CD14-positive monocyte (primary cell): Measurements from ENCODE around the gene RELN. TPM values are rescaled to one million over a fixed set of nuclear protein-coding genes. Genes with fewer than 3 reads are reported as not detected.

Experiments used
- DNase-seq, 3 donors: peaks; one replicate each; pipeline ENCODE4 v3.0.0-alpha.2; 2011 to 2022
- H2AFZ ChIP-seq: 2 replicates; pipeline ENCODE4 v1.6.0; 2012; ENCODE audit warnings: mild to moderate bottlenecking, low read depth, low read length, inconsistent platforms; ENCODE audit not compliant: insufficient read depth, poor library complexity, severe bottlenecking
- H3K27ac ChIP-seq, 2 donors: 1 replicate in 1 of 2; 2 replicates in 1 of 2; pipeline ENCODE4 v1.5.1; 2012 to 2013; ENCODE audit warnings: low read length in 2 of 2, control low read depth in 1 of 2, inconsistent platforms in 1 of 2, low read depth in 1 of 2, mild to moderate bottlenecking in 1 of 2
- H3K27me3 ChIP-seq, 2 donors: one replicate each; pipeline versions ENCODE4 v1.6.0 to v1.6.1; 2011 to 2013; ENCODE audit warnings: low read length in 2 of 2; ENCODE audit not compliant: control insufficient read depth in 2 of 2, insufficient read depth in 2 of 2
- H3K36me3 ChIP-seq, 2 donors: replicated peaks in 1 of 2; 1 replicate in 1 of 2; 2 replicates in 1 of 2; pipeline versions ENCODE4 v1.5.1 to v1.6.1; 2012 to 2013; ENCODE audit warnings: low read length in 2 of 2, control low read depth in 1 of 2, inconsistent platforms in 1 of 2, mild to moderate bottlenecking in 1 of 2; ENCODE audit not compliant: insufficient read depth in 2 of 2, control insufficient read depth in 1 of 2
- H3K4me1 ChIP-seq, 2 donors: 1 replicate in 1 of 2; 2 replicates in 1 of 2; pipeline versions ENCODE4 v1.5.1 to v1.6.1; 2012 to 2013; ENCODE audit warnings: low read length in 2 of 2, control low read depth in 1 of 2, inconsistent platforms in 1 of 2, mild to moderate bottlenecking in 1 of 2, moderate library complexity in 1 of 2; ENCODE audit not compliant: insufficient read depth in 2 of 2, control insufficient read depth in 1 of 2
- H3K4me2 ChIP-seq: replicated peaks from 2 replicates; pipeline ENCODE3; 2012; ENCODE audit warnings: low read length, moderate library complexity, mild to moderate bottlenecking; ENCODE audit not compliant: poor library complexity, severe bottlenecking; ENCODE audit errors: extremely low read depth
- H3K4me3 ChIP-seq, 3 experiments: fragments of 200-600 bp in 1 of 3; sonication (generic) in 1 of 3; replicated peaks in 1 of 3; 1 replicate in 2 of 3; 2 replicates in 1 of 3; pipeline ENCODE4 v1.5.1; 2011 to 2013; ENCODE audit warnings: low read length in 3 of 3, mild to moderate bottlenecking in 3 of 3, control low read depth in 2 of 3, low read depth in 2 of 3, inconsistent platforms in 1 of 3, moderate library complexity in 1 of 3
- H3K79me2 ChIP-seq: 2 replicates; pipeline ENCODE4 v1.6.0; 2012; ENCODE audit warnings: mild to moderate bottlenecking, control low read depth, inconsistent platforms, low read length, moderate library complexity; ENCODE audit not compliant: insufficient read depth
- H3K9ac ChIP-seq: 2 replicates; pipeline ENCODE4 v1.6.0; 2017; ENCODE audit warnings: low read length, mild to moderate bottlenecking; ENCODE audit not compliant: insufficient read depth, poor library complexity, severe bottlenecking
- H3K9me3 ChIP-seq, 2 donors: replicated peaks in 1 of 2; 1 replicate in 1 of 2; 2 replicates in 1 of 2; pipeline versions ENCODE4 v1.5.1 to v1.6.1; 2012 to 2013; ENCODE audit warnings: low read length in 2 of 2, control low read depth in 1 of 2; ENCODE audit not compliant: control insufficient read depth in 1 of 2, insufficient read depth in 1 of 2
- H4K20me1 ChIP-seq: 2 replicates; pipeline ENCODE4 v1.6.0; 2012; ENCODE audit warnings: mild to moderate bottlenecking, low read length, control low read depth, moderate library complexity; ENCODE audit not compliant: insufficient read depth
- H3K27ac Mint-ChIP-seq, 7 donors: one replicate each; pipeline ENCODE4 v1.8.0; 2020; ENCODE audit warnings: mild to moderate bottlenecking in 7 of 7, mixed read lengths in 7 of 7, moderate library complexity in 6 of 7, inconsistent platforms in 2 of 7
- H3K27me3 Mint-ChIP-seq, 3 donors: one replicate each; pipeline ENCODE4 v1.8.0; 2021 to 2022; ENCODE audit warnings: low read depth in 3 of 3, mild to moderate bottlenecking in 3 of 3, mixed read lengths in 3 of 3, moderate library complexity in 3 of 3, inconsistent platforms in 1 of 3
- H3K36me3 Mint-ChIP-seq, 2 donors: one replicate each; pipeline ENCODE4 v1.8.0; 2020; ENCODE audit warnings: mixed read lengths in 2 of 2, inconsistent platforms in 1 of 2, mild to moderate bottlenecking in 1 of 2
- H3K4me1 Mint-ChIP-seq: one replicate; pipeline ENCODE4 v1.8.0; 2020; ENCODE audit warnings: mild to moderate bottlenecking, mixed read lengths
- H3K4me3 Mint-ChIP-seq, 2 donors: one replicate each; pipeline ENCODE4 v1.8.0; 2020; ENCODE audit warnings: mild to moderate bottlenecking in 2 of 2, mixed read lengths in 2 of 2, moderate library complexity in 1 of 2
- H3K9me3 Mint-ChIP-seq, 7 donors: one replicate each; pipeline ENCODE4 v1.8.0; 2020 to 2022; ENCODE audit warnings: mixed read lengths in 7 of 7, mild to moderate bottlenecking in 6 of 7, moderate library complexity in 6 of 7, inconsistent platforms in 2 of 7
- WGBS: methylation state at CpG from one replicate; pipeline ENCODE4 v1.1.5; 2013; ENCODE audit warnings: missing lambda C conversion rate; ENCODE audit not compliant: insufficient coverage; 5-methylcytosine and 5-hydroxymethylcytosine counted together
- intact Hi-C, 2 donors: fragments of 100-400 bp; cut with micrococcal nuclease; formaldehyde crosslinking; loops; one replicate each; pipeline versions ENCODE4 v1.15.0 to v1.15.1; 2023
- polyA plus RNA-seq, 3 donors: library from polyadenylated mRNA; depleted of rRNA in 1 of 3; unstranded in 2 of 3; stranded (reverse) in 1 of 3; fragments of 300-500 nt in 2 of 3; fragments of >200 nt in 1 of 3; fragmentation: Illumina TruSeq in 2 of 3; gene quantifications; 1 replicate in 2 of 3; 2 replicates in 1 of 3; pipeline ENCODE4 v1.2.3, GENCODE V29; 2012 to 2021
- TF ChIP-seq, protein P1 (sequence below): fragments of 200-600 bp; IDR thresholded peaks from one replicate; pipeline ENCODE4 v1.8.0; 2022; ENCODE audit warnings: antibody characterized with exemption, mild to moderate bottlenecking

Gene RELN
- polyA plus RNA-seq, 3 donors: not detected

DNA sequence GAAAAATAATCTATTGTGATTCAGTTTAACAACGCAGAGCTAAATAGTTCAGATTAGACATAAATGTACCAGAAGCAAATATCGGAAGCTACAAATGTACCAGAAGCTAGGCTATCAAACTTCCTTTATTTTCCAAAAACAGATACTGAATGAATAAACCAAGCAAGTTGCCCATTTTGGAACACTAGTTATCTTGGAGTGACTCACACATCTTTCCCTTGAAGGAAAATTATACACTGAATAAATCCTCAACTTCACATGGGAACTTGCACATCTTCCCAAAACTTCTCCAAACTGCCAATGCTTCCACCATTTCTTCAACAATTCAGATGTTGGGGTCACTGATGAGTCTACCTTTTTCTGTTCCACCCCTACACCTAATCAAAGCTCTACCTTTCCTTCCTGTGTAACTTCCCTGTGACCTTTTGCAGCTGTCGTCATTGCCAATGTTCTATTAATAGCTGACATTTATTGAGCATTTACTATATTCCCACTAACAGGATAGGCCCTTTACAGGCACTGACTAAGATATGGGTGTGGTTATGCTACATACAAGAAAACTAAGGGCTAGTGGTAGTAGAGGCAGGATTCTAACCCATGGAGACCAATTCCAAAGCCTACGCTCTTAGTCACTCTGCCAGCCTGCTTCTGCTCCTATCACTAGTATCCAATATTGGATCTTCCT, 22.7 kb downstream of the RELN start:
- H3K4me2 ChIP-seq: no peak overlapping the region
- H3K27me3 ChIP-seq: no peaks in the 10 kb centered on the region
- no peak overlapping the region for H3K27ac Mint-ChIP-seq
- TF ChIP-seq, protein P1, sequence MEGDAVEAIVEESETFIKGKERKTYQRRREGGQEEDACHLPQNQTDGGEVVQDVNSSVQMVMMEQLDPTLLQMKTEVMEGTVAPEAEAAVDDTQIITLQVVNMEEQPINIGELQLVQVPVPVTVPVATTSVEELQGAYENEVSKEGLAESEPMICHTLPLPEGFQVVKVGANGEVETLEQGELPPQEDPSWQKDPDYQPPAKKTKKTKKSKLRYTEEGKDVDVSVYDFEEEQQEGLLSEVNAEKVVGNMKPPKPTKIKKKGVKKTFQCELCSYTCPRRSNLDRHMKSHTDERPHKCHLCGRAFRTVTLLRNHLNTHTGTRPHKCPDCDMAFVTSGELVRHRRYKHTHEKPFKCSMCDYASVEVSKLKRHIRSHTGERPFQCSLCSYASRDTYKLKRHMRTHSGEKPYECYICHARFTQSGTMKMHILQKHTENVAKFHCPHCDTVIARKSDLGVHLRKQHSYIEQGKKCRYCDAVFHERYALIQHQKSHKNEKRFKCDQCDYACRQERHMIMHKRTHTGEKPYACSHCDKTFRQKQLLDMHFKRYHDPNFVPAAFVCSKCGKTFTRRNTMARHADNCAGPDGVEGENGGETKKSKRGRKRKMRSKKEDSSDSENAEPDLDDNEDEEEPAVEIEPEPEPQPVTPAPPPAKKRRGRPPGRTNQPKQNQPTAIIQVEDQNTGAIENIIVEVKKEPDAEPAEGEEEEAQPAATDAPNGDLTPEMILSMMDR: no peak
- H3K9ac ChIP-seq: no peak overlapping the region
- peaks cover 1% of the 10 kb centered on the region in 3 donors for H3K27me3 Mint-ChIP-seq
- H2AFZ ChIP-seq: no peak overlapping the region
- no peaks in the 10 kb centered on the region for H3K36me3 Mint-ChIP-seq
- H3K4me3 ChIP-seq: no peak overlapping the region
- H3K4me1 ChIP-seq: no peaks in the 10 kb centered on the region
- no peaks in the 10 kb centered on the region for H3K36me3 ChIP-seq
- no peak overlapping the region for H3K4me3 Mint-ChIP-seq
- DNase-seq: no peak
- H3K4me1 Mint-ChIP-seq: no peaks in the 10 kb centered on the region
- H3K27ac ChIP-seq: no peak overlapping the region
- H4K20me1 ChIP-seq: no peaks in the 10 kb centered on the region
- intact Hi-C loops: no loop called here
- WGBS: 100% methylated on average over 1 of the region's 4 CpGs
- no peaks in the 10 kb centered on the region for H3K9me3 ChIP-seq
- H3K79me2 ChIP-seq: no peaks in the 10 kb centered on the region
- peaks cover 0 to 7% (median 0%) of the 10 kb centered on the region in 7 donors for H3K9me3 Mint-ChIP-seq

DNA sequence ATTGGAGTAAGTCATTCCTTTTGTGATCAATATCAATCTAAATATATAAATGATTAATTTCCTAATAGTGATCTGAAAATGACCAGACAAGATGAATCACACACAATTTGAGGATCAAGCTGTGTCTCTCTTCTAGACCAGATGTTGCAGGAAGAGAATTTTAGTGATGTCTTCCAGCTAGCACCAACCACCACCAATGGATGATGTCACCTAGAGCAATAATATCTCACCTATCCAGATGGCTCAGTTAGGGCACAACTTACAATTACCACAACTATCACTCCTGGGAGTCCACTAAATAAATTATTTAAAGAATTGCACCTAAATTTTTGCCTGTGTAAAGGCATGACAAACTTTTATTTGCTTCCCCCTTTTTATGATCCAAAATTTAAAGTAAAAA, 25.2 kb downstream of the RELN start:
- H4K20me1 ChIP-seq: no peaks in the 10 kb centered on the region
- Mint-ChIP-seq H3K36me3 (no peaks in the 10 kb centered on the region), H3K9me3 (peaks cover 0 to 4% (median 0%) of the 10 kb centered on the region in 7 donors), H3K27ac (no peak overlapping the region), H3K27me3 (peaks cover 1 to 3% (median 2%) of the 10 kb centered on the region in 3 donors), H3K4me1 (no peaks in the 10 kb centered on the region), H3K4me3 (no peak overlapping the region)
- TF ChIP-seq, protein P1: no peak
- intact Hi-C loops: no loop called here
- H3K9me3 ChIP-seq: no peaks in the 10 kb centered on the region
- no peak for DNase-seq
- no peaks in the 10 kb centered on the region for H3K4me1 ChIP-seq
- no peak overlapping the region for H2AFZ ChIP-seq
- H3K27me3 ChIP-seq: no peaks in the 10 kb centered on the region
- H3K27ac ChIP-seq: no peak overlapping the region
- no peaks in the 10 kb centered on the region for H3K36me3 ChIP-seq
- H3K4me3 ChIP-seq: no peak overlapping the region
- no peak overlapping the region for H3K4me2 ChIP-seq
- no peaks in the 10 kb centered on the region for H3K79me2 ChIP-seq
- H3K9ac ChIP-seq: no peak overlapping the region
